SJCRH30 (cell line): Measurements from ENCODE around the gene ARSA. TPM values are rescaled to one million over a fixed set of nuclear protein-coding genes. Genes with fewer than 3 reads are reported as not detected.

Source experiments
- DNase-seq, 2 experiments: peaks; one replicate each; pipeline ENCODE4 v3.0.0-alpha.2; 2015 to 2020
- H3K27ac ChIP-seq: fragments of 250-450 bp; sonication (Bioruptor Pico); 2 replicates; pipeline ENCODE4 v1.5.1; 2020; ENCODE audit warnings: mild to moderate bottlenecking, moderate library complexity
- H3K27me3 ChIP-seq: fragments of 250-450 bp; sonication (Bioruptor Pico); 2 replicates; pipeline ENCODE4 v1.5.1; 2020; ENCODE audit warnings: mild to moderate bottlenecking, moderate library complexity
- H3K36me3 ChIP-seq: fragments of 250-450 bp; sonication (Bioruptor Pico); 2 replicates; pipeline ENCODE4 v1.5.1; 2020; ENCODE audit warnings: mild to moderate bottlenecking, moderate library complexity
- H3K4me1 ChIP-seq: fragments of 250-450 bp; sonication (Bioruptor Pico); 2 replicates; pipeline ENCODE4 v1.5.1; 2020; ENCODE audit warnings: mild to moderate bottlenecking, moderate library complexity
- H3K4me3 ChIP-seq: fragments of 250-450 bp; sonication (Bioruptor Pico); 2 replicates; pipeline ENCODE4 v1.5.1; 2020; ENCODE audit warnings: mild to moderate bottlenecking, moderate library complexity
- H3K9me3 ChIP-seq: fragments of 250-450 bp; sonication (Bioruptor Pico); replicated peaks from 2 replicates; pipeline ENCODE4 v1.5.1; 2020; ENCODE audit warnings: mild to moderate bottlenecking, moderate library complexity
- total RNA-seq: library from RNA; depleted of rRNA; stranded (reverse); fragments of >200 nt; shearing (Covaris generic); gene quantifications from 2 replicates; pipeline ENCODE4 v1.2.3, GENCODE V29; 2014

ARSA gene
- total RNA-seq, 1 experiment from 2014 or later, result 1.8 TPM

DNA sequence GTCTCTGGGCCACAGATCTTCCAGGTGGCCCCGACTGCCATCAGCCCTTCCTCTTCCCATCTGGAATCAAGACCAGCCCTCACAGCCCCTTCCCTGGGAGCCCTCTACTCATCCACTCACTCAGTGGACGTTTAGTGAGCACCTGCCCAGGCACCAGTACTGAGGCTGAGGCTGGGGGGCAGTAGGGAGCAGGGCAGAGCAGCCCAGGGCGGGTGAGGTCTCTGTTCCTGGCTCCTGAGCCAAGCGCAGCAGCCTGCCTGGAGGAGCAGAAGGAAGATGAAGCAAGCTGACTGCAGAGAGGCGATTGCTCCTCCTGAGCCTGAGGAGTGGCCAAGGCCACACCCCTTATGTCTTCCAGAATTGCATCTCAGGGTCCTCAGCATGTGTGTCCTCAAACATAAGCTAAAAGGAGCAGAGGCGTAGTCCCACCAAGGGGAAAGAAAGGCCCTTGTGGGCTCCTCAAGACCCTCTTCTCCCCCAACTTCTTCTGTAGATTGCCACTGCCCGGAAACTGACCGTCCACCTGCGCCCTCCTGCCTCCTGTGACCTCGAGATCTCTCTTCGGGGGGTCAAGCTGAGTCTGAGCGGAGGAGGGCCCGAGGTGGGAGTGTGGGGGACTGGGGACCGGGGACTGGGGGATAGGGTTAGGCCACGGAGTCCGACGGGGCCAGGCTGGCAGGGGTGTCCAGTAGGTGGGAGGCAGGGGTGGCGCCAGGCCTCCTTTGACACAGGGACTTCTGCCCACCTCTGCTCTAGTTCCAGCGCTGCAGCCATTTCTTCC is 21.6 kb downstream of the ARSA start:
- Histone ChIP-seq H3K27ac (no peak overlapping the region), H3K4me3 (no peak overlapping the region), H3K4me1 (peaks cover 4% of the 10 kb centered on the region; the same call in 1 of the 2 replicates), H3K9me3 (0 out of 2 replicates have a peak, but pooled peaks cover 3% of the 10 kb centered on the region), H3K27me3 (peaks cover 22% of the 10 kb centered on the region), H3K36me3 (no peaks in the 10 kb centered on the region)
- DNase-seq, result no peak

GRCh38 chr22:50605613-50606074 is 22.3 kb downstream of the ARSA start:
- Histone ChIP-seq H3K36me3 (no peaks in the 10 kb centered on the region), H3K27ac (no peak overlapping the region), H3K4me1 (peaks cover 4% of the 10 kb centered on the region; the same call in 1 of the 2 replicates), H3K9me3 (0 out of 2 replicates have a peak, but pooled peaks cover 3% of the 10 kb centered on the region), H3K4me3 (no peak overlapping the region), H3K27me3 (peaks cover 15% of the 10 kb centered on the region)
- no peak for DNase-seq

DNA sequence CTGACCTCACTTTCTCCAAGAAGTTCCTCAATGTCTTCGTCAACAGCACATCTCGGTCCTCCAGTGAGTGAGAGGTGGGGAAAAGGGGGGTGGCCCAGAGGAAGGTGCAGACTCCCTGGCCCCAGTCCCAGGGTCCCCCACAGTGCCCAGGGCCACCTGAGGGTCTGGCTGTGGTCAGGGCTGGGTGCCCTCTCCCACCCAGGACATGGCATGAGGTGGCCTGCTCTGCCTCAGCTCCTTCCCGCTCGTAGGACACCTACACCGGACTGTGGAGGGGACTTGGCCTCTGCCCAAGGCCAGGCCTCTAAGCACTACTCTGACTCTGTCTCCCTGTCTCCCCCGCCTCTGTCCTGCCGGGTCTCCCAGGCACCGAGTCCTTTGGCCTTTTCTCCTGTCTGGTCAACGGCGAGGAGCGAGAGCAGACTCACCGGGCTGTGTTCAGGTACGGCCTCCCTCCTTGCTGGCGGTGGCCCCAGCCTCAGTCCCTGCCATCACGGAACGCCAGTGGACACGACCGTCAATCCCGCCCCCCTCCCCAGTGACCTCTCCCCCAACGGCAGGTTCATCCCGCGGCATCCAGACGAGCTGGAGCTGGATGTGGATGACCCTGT is 22.8 kb downstream of the ARSA start:
- Histone ChIP-seq H3K4me3 (no peak overlapping the region), H3K27ac (no peak overlapping the region), H3K27me3 (peaks cover 11% of the 10 kb centered on the region), H3K36me3 (no peaks in the 10 kb centered on the region), H3K9me3 (0 out of 2 replicates have a peak, but pooled peaks cover 3% of the 10 kb centered on the region), H3K4me1 (peaks cover 4% of the 10 kb centered on the region; the same call in 1 of the 2 replicates)
- DNase-seq, result no peak

GRCh38 chr22:50604256-50605001 is 23.5 kb downstream of the ARSA start:
- Histone ChIP-seq H3K27me3 (peaks cover 11% of the 10 kb centered on the region), H3K9me3 (0 out of 2 replicates have a peak, but pooled peaks cover 3% of the 10 kb centered on the region), H3K36me3 (no peaks in the 10 kb centered on the region), H3K4me1 (peaks cover 4% of the 10 kb centered on the region; the same call in 1 of the 2 replicates), H3K27ac (no peak overlapping the region), H3K4me3 (no peak overlapping the region)
- no peak for DNase-seq

- H3K27me3 ChIP-seq, result peaks cover 11% of the 10 kb centered on the region
- DNase-seq, result no peak
- no peak overlapping the region for H3K4me3 ChIP-seq
- H3K9me3 ChIP-seq, result 0 out of 2 replicates have a peak, but pooled peaks cover 3% of the 10 kb centered on the region
- H3K36me3 ChIP-seq, result no peaks in the 10 kb centered on the region
- no peak overlapping the region for H3K27ac ChIP-seq
- peaks cover 4% of the 10 kb centered on the region; the same call in 1 of the 2 replicates for H3K4me1 ChIP-seq
These were observed 24.3 kb downstream of the ARSA start for GRCh38 chr22:50603511-50604255.

DNA sequence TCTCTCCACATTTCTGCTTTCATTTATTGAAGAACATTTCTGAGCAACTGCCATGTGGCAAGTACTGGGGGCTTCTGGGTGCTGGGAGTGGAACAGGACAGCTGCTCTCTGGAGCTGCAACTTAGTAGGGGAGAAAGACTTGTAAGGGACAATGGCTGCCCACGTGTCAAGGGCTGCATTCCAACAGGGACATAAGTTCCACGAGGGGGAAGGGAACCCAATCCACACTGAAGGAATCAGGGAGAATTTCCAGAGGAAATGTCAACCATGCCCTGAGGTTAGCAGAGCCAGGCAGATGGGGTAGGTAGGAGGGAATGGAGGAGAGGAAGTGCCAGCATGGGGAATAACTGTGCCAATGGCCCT is 25.6 kb downstream of the ARSA start:
- H3K4me3 ChIP-seq, result no peak overlapping the region
- peak in 1 of 2 experiments; percentile 29 for DNase-seq
- H3K27ac ChIP-seq, result no peak overlapping the region
- 0 out of 2 replicates have a peak, but pooled peaks cover 3% of the 10 kb centered on the region for H3K9me3 ChIP-seq
- no peaks in the 10 kb centered on the region for H3K36me3 ChIP-seq
- peaks cover 4% of the 10 kb centered on the region; the same call in 1 of the 2 replicates for H3K4me1 ChIP-seq
- peaks cover 9% of the 10 kb centered on the region for H3K27me3 ChIP-seq

DNA sequence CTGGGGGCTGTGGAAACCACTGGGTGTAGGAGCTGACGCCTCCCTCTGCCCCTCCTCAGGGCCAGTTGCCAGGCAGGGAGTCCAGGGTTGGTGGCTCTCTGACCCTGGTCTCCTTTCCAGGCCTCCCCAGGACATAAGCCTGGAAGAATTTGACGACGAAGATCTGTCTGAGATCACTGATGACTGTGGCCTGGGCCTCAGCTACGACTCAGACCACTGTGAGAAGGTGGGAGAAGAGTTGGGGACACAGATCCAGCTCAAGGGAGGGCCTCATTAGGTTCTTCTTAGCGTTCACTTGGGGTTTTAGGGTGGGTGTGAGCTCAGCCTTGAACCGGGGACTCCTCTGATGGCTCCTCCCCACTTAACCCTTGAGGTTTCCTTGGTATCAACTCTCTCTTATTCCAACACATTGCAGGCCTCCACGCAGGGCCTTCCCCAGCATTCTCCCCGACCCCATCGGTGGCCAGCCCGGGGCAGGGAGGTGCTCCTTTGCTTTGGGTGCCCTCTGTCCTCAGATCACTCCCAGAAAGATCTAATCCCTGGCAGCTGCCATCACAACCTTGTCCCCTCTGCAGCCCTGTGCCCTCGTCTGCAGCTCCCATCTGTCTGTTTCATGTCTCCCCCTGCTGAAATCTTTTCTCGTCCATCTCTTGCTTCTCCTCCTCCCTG is 26.1 kb downstream of the ARSA start:
- no peak for DNase-seq
- H3K4me3 ChIP-seq, result no peak overlapping the region
- 0 out of 2 replicates have a peak, but pooled peaks cover 3% of the 10 kb centered on the region for H3K9me3 ChIP-seq
- H3K4me1 ChIP-seq, result peaks cover 4% of the 10 kb centered on the region; the same call in 1 of the 2 replicates
- no peak overlapping the region for H3K27ac ChIP-seq
- peaks cover 3% of the 10 kb centered on the region for H3K27me3 ChIP-seq
- no peaks in the 10 kb centered on the region for H3K36me3 ChIP-seq

GRCh38 chr22:50600967-50601668 is 26.8 kb downstream of the ARSA start:
- DNase-seq, result no peak
- Histone ChIP-seq H3K4me3 (no peak overlapping the region), H3K9me3 (0 out of 2 replicates have a peak, but pooled peaks cover 3% of the 10 kb centered on the region), H3K27me3 (peaks cover 3% of the 10 kb centered on the region; the same call in 1 of the 2 replicates), H3K36me3 (no peaks in the 10 kb centered on the region), H3K27ac (no peak overlapping the region), H3K4me1 (peaks cover 4% of the 10 kb centered on the region; the same call in 1 of the 2 replicates)

GRCh38 chr22:50600538-50600937 is 27.4 kb downstream of the ARSA start, which contains the start of gene MAPK8IP2:
Gene MAPK8IP2, plus strand, starts transcription at chr22:50600793. Its CDS starts 26 bp downstream, at chr22:50600819.
- Histone ChIP-seq H3K9me3 (0 out of 2 replicates have a peak, but pooled peaks cover 3% of the 10 kb centered on the region), H3K27ac (no peak within 1 kb of the TSS), H3K36me3 (no peaks in the 10 kb centered on the region), H3K4me1 (peaks cover 4% of the 10 kb centered on the region; the same call in 1 of the 2 replicates), H3K27me3 (peaks cover 2% of the 10 kb centered on the region; the same call in 1 of the 2 replicates), H3K4me3 (no peak within 1 kb of the TSS)
- no peak for DNase-seq

GRCh38 chr22:50599816-50600455 is 28.0 kb downstream of the ARSA start:
- peaks cover 4% of the 10 kb centered on the region; the same call in 1 of the 2 replicates for H3K4me1 ChIP-seq
- H3K9me3 ChIP-seq, result 0 out of 2 replicates have a peak, but pooled peaks cover 3% of the 10 kb centered on the region
- H3K4me3 ChIP-seq, result no peak overlapping the region
- H3K27me3 ChIP-seq, result no peaks in the 10 kb centered on the region
- peak; percentile 54 to 55 for DNase-seq
- H3K27ac ChIP-seq, result no peak overlapping the region
- no peaks in the 10 kb centered on the region for H3K36me3 ChIP-seq

DNA sequence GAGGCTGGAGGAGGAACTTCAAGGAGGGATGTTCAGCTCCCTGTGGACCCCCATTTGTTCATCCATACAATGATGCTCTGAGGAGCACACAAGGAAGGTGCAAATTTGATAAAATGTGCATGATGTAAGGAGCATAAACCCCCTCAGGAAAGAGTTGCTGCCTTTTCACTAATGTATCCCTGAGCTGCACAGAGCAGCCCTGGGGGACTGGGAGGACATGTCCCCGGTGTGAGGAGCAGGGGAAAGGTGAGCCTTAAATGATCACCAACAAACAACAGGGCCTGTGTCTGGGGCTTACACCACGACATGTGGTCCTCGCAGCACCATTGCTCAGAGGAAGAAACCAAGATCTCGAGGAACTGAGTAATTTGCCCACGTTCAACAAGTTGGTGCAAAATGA is 30.9 kb downstream of the ARSA start:
- H3K27ac ChIP-seq, result no peak overlapping the region
- no peak overlapping the region for H3K4me3 ChIP-seq
- no peaks in the 10 kb centered on the region for H3K36me3 ChIP-seq
- no peaks in the 10 kb centered on the region for H3K27me3 ChIP-seq
- no peak for DNase-seq
- H3K9me3 ChIP-seq, result 0 out of 2 replicates have a peak, but pooled peaks cover 3% of the 10 kb centered on the region
- H3K4me1 ChIP-seq, result peaks cover under 1% of the 10 kb centered on the region; the same call in 1 of the 2 replicates

DNA sequence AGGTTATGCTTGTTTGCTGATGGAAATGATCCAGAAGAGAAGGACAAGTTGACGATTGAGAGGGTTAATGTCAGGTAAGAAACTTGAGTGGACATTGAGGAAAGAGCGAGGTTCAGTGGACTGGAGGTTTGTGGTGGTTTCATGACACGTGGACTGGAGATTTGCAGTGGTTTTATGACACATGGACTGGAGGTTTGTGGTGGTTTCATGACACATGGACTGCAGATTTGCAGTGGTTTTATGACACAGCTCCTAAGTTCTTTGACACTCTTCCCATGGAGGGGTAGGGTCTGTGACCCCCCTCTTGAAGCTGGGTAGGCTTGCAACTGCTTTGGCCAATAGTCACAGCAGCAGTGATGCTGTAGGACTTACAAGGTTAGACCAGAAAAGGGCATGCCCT is 32.8 kb downstream of the ARSA start:
- Histone ChIP-seq H3K27ac (no peak overlapping the region), H3K36me3 (no peaks in the 10 kb centered on the region)

More for the DNA sequence above, 32.8 kb downstream of the ARSA start:
- Histone ChIP-seq H3K4me1 (no peaks in the 10 kb centered on the region), H3K9me3 (no peaks in the 10 kb centered on the region), H3K27me3 (no peaks in the 10 kb centered on the region), H3K4me3 (no peak overlapping the region)
- DNase-seq, result no peak
